ENCODE data around the gene ZDHHC11B.
"Not testable (repeated sequence)": the region's sequence is repeated elsewhere in the genome, so short reads cannot be mapped to it uniquely, and the experiment has no call there.

Gene ZDHHC11B

DNA sequence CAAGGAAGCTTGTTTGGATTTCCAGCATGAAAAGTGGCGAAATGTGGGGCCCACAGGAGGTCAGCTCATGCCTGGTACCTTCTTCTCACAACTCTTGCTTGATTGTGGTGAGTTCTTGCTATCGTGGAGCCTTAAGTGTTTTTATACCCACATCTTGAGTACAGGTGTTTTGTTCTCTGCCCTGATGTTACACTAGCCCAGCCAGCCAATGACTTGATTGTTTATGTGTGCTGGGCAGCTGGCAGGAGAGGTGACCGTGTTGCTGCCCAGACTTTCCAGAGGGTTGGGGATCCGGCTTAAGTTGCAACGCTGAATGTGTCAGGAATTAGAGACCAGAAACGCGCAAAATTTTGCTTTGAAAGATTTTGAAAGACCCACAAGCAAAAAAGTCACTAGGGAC is 67.4 kb downstream of the ZDHHC11B start:
- Histone ChIP-seq H3K27ac (ENCODE audit: low read depth, low read length) (no peak overlapping the region), H2BK5ac (ENCODE audit: low read depth, low read length, poor library complexity) (no peak overlapping the region), H3K9ac (ENCODE audit: low read length) (no peak overlapping the region), H3K9me3 (ENCODE audit: insufficient read depth, low read depth, low read length) (no peaks in the 10 kb centered on the region), H3K4me3 (ENCODE audit: low read depth, low read length) (no peak overlapping the region), H2BK120ac (ENCODE audit: insufficient read depth, low read length, poor library complexity) (no peak overlapping the region), H3K79me2 (ENCODE audit: control insufficient read depth, insufficient read depth, low read length, poor library complexity) (no peaks in the 10 kb centered on the region), H3K14ac (ENCODE audit: low read length) (no peak overlapping the region), H3K27me3 (ENCODE audit: insufficient read depth, low read length) (no peaks in the 10 kb centered on the region), H4K8ac (ENCODE audit: low read depth, low read length) (no peak overlapping the region), H3K36me3 (ENCODE audit: control insufficient read depth in 1 of 2, insufficient read depth in 2 of 2, low read length in 2 of 2) (no peaks in the 10 kb centered on the region), H4K91ac (ENCODE audit: low read depth, low read length) (no peak overlapping the region), H2BK12ac (ENCODE audit: low read length) (no peak overlapping the region), H2AFZ (ENCODE audit: insufficient read depth, low read length, poor library complexity) (no peak overlapping the region), H3K79me1 (ENCODE audit: low read length) (no peaks in the 10 kb centered on the region), H4K12ac (ENCODE audit: low read depth, low read length) (no peak overlapping the region), H3K23ac (ENCODE audit: low read length) (no peak overlapping the region), H3K4me1 (ENCODE audit: control insufficient read depth in 1 of 2, insufficient read depth in 2 of 2, low read length in 2 of 2) (no peaks in the 10 kb centered on the region), H3K4ac (ENCODE audit: low read depth, low read length) (no peak overlapping the region), H3K18ac (ENCODE audit: low read length) (no peak overlapping the region), H2AK5ac (ENCODE audit: low read length) (no peak overlapping the region), H3K4me2 (ENCODE audit: low read length) (no peak overlapping the region)
- no peak for DNase-seq
- no CpG with 5 or more reads among the region's 7 CpGs for WGBS (ENCODE audit: extremely low coverage, insufficient coverage, insufficient read length)

DNA sequence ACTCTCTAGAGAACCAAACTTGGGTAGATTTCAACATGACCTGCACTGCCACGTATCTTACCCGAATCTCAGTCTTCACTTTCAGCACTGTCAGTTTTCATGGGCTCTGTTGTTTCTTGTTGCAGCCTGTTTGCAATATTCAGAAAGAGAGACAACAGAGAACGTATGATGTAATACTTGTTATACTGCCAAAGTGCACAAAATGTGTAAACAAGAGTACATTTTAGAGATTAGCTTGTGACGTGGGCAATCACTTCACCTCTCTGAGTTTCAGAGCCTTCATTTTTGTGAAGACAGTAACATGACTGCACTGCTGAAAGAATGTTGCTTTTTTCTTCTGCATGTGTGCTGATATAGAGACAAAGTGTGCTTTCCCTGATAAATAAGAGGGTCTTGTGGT is 67.8 kb downstream of the ZDHHC11B start:
- not testable (repeated sequence) for H3K79me1 ChIP-seq (ENCODE audit: low read length); H3K9ac ChIP-seq (ENCODE audit: low read length); H3K18ac ChIP-seq (ENCODE audit: low read length); H3K23ac ChIP-seq (ENCODE audit: low read length); H3K36me3 ChIP-seq (ENCODE audit: control insufficient read depth in 1 of 2, insufficient read depth in 2 of 2, low read length in 2 of 2); H3K79me2 ChIP-seq (ENCODE audit: control insufficient read depth, insufficient read depth, low read length, poor library complexity); H2AFZ ChIP-seq (ENCODE audit: insufficient read depth, low read length, poor library complexity); H3K4ac ChIP-seq (ENCODE audit: low read depth, low read length); H2AK5ac ChIP-seq (ENCODE audit: low read length); H2BK12ac ChIP-seq (ENCODE audit: low read length); H4K12ac ChIP-seq (ENCODE audit: low read depth, low read length); H3K27me3 ChIP-seq (ENCODE audit: insufficient read depth, low read length); H3K4me1 ChIP-seq (ENCODE audit: control insufficient read depth in 1 of 2, insufficient read depth in 2 of 2, low read length in 2 of 2); H4K91ac ChIP-seq (ENCODE audit: low read depth, low read length); H4K8ac ChIP-seq (ENCODE audit: low read depth, low read length); H3K9me3 ChIP-seq (ENCODE audit: insufficient read depth, low read depth, low read length); H2BK120ac ChIP-seq (ENCODE audit: insufficient read depth, low read length, poor library complexity); DNase-seq; H3K27ac ChIP-seq (ENCODE audit: low read depth, low read length); H3K14ac ChIP-seq (ENCODE audit: low read length); H3K4me2 ChIP-seq (ENCODE audit: low read length); H2BK5ac ChIP-seq (ENCODE audit: low read depth, low read length, poor library complexity); H3K4me3 ChIP-seq (ENCODE audit: low read depth, low read length)
- WGBS (ENCODE audit: extremely low coverage, insufficient coverage, insufficient read length), result no CpG with 5 or more reads among the region's 4 CpGs

DNA sequence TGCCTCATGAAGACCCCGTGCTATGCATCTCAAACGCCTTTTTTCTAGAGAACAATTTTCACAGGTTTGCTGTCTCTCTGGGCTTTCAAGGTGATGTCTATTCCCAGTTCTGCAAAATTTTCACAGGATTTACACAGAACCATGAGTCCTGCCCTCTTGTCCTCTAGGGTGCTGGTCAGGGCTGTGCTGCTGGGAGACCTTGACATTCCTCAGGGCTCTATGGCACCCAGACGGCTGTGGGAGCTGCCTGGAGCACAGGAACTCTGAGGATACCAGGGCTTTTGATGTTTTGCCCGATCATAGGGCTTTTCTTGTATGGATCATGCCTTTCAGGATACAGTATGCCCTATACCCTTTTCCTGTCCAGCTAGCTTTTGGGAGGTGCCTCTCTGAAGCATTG is 68.9 kb downstream of the ZDHHC11B start:
- not testable (repeated sequence) for H3K36me3 ChIP-seq (ENCODE audit: control insufficient read depth in 1 of 2, insufficient read depth in 2 of 2, low read length in 2 of 2); H3K27me3 ChIP-seq (ENCODE audit: insufficient read depth, low read length); H3K4me3 ChIP-seq (ENCODE audit: low read depth, low read length); H2BK12ac ChIP-seq (ENCODE audit: low read length); H3K27ac ChIP-seq (ENCODE audit: low read depth, low read length); H4K91ac ChIP-seq (ENCODE audit: low read depth, low read length); H4K8ac ChIP-seq (ENCODE audit: low read depth, low read length); H3K4me1 ChIP-seq (ENCODE audit: control insufficient read depth in 1 of 2, insufficient read depth in 2 of 2, low read length in 2 of 2); H3K79me1 ChIP-seq (ENCODE audit: low read length); H3K4me2 ChIP-seq (ENCODE audit: low read length); DNase-seq; H2BK5ac ChIP-seq (ENCODE audit: low read depth, low read length, poor library complexity); H3K14ac ChIP-seq (ENCODE audit: low read length); H2AK5ac ChIP-seq (ENCODE audit: low read length); H3K23ac ChIP-seq (ENCODE audit: low read length); H3K79me2 ChIP-seq (ENCODE audit: control insufficient read depth, insufficient read depth, low read length, poor library complexity); H2AFZ ChIP-seq (ENCODE audit: insufficient read depth, low read length, poor library complexity); H3K18ac ChIP-seq (ENCODE audit: low read length); H4K12ac ChIP-seq (ENCODE audit: low read depth, low read length); H2BK120ac ChIP-seq (ENCODE audit: insufficient read depth, low read length, poor library complexity); H3K9ac ChIP-seq (ENCODE audit: low read length); H3K4ac ChIP-seq (ENCODE audit: low read depth, low read length); H3K9me3 ChIP-seq (ENCODE audit: insufficient read depth, low read depth, low read length)
- WGBS (ENCODE audit: extremely low coverage, insufficient coverage, insufficient read length), result no CpG with 5 or more reads among the region's 4 CpGs

DNA sequence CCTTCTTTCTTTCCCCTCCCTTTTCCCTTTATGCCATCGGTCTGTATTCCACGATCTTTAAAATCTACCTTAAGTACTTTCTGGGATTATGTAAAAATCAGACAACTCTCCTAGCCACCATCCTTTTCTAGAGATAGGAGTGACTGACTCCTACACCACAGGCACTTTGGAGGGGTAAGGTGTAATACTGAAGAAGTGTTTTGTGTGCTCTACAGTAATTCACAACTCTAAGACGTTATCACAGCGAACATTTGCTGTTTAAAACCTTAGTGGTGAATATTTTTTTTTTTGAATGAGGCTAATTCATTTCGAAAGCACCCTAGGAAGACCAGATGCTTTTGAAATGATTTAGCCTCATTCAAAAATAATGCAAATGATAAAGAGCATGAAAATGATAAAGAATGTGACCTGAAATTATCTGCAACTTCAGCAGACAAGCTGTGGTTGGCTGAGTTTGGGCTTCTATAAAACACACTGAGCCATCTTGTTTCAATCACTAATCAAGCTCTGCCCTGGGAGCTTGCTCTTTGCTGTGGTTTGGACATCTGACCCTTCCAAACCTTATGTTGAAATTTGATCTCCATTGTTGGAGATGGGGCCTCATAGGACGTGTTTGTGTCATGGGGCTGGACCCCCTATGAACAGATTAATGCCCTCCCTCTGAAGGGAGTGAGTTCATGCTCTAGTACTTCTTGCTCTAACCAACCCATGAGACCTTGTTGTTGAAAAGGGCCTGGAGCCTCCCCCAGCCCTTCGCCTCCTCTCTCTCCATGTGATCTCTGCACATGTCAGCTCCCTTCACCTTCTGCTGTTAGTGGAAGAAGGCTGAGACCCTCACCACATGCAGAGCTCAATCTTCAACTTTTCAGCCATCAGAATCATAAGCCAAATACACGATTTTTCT is 70.1 kb downstream of the ZDHHC11B start:
- not testable (repeated sequence) for H2BK12ac ChIP-seq (ENCODE audit: low read length); H3K18ac ChIP-seq (ENCODE audit: low read length); H3K9me3 ChIP-seq (ENCODE audit: insufficient read depth, low read depth, low read length); H2AK5ac ChIP-seq (ENCODE audit: low read length); H3K23ac ChIP-seq (ENCODE audit: low read length); H3K14ac ChIP-seq (ENCODE audit: low read length); H4K91ac ChIP-seq (ENCODE audit: low read depth, low read length); H4K8ac ChIP-seq (ENCODE audit: low read depth, low read length); H3K27me3 ChIP-seq (ENCODE audit: insufficient read depth, low read length); H3K79me1 ChIP-seq (ENCODE audit: low read length); H3K4me3 ChIP-seq (ENCODE audit: low read depth, low read length); H2AFZ ChIP-seq (ENCODE audit: insufficient read depth, low read length, poor library complexity); H3K4me1 ChIP-seq (ENCODE audit: control insufficient read depth in 1 of 2, insufficient read depth in 2 of 2, low read length in 2 of 2); H3K9ac ChIP-seq (ENCODE audit: low read length); DNase-seq; H2BK5ac ChIP-seq (ENCODE audit: low read depth, low read length, poor library complexity); H3K4me2 ChIP-seq (ENCODE audit: low read length); H2BK120ac ChIP-seq (ENCODE audit: insufficient read depth, low read length, poor library complexity); H3K79me2 ChIP-seq (ENCODE audit: control insufficient read depth, insufficient read depth, low read length, poor library complexity); H4K12ac ChIP-seq (ENCODE audit: low read depth, low read length); H3K4ac ChIP-seq (ENCODE audit: low read depth, low read length); H3K36me3 ChIP-seq (ENCODE audit: control insufficient read depth in 1 of 2, insufficient read depth in 2 of 2, low read length in 2 of 2); H3K27ac ChIP-seq (ENCODE audit: low read depth, low read length)
- WGBS (ENCODE audit: extremely low coverage, insufficient coverage, insufficient read length), result no CpG with 5 or more reads among the region's 8 CpGs
